Central memory CD8-positive, alpha-beta T cell (primary cell): ENCODE measurements around the gene PLD3.

ENCODE experiments used
- ATAC-seq: fragments of 150-1000 bp; cut with Tn5 transposase; replicated peaks from 2 replicates; pipeline ENCODE4 v1.10.0; 2022; ENCODE audit warnings: mild to moderate bottlenecking, moderate FRiP score, moderate number of reproducible peaks; ENCODE audit not compliant: poor library complexity, severe bottlenecking; ENCODE audit errors: extremely low read depth
- DNase-seq, 2 donors: peaks; one replicate each; pipeline ENCODE4 v3.0.0; 2021; ENCODE audit warnings: low spot score in 2 of 2
- H3K27ac Mint-ChIP-seq: one replicate; pipeline ENCODE4 v1.8.0; 2022; ENCODE audit warnings: low read depth, mild to moderate bottlenecking, moderate library complexity, mixed read lengths
- H3K27me3 Mint-ChIP-seq: one replicate; pipeline ENCODE4 v1.8.0; 2022; ENCODE audit warnings: mixed read lengths
- H3K36me3 Mint-ChIP-seq: one replicate; pipeline ENCODE4 v1.8.0; 2022; ENCODE audit warnings: mild to moderate bottlenecking, moderate library complexity, mixed read lengths; ENCODE audit not compliant: insufficient read depth
- H3K4me1 Mint-ChIP-seq: one replicate; pipeline ENCODE4 v1.8.0; 2022; ENCODE audit warnings: mixed read lengths
- H3K4me3 Mint-ChIP-seq: one replicate; pipeline ENCODE4 v1.8.0; 2022; ENCODE audit warnings: mild to moderate bottlenecking, moderate library complexity, mixed read lengths
- H3K9me3 Mint-ChIP-seq: one replicate; pipeline ENCODE4 v1.8.0; 2022; ENCODE audit warnings: mixed read lengths

PLD3 gene

GRCh38 chr19:40390084-40390742 lies 41.7 kb downstream of the PLD3 start, which contains the start of gene HIPK4:
HIPK4 (minus strand) TSS chr19:40390181; CDS start chr19:40389902, 279 bp downstream.
- H3K36me3 Mint-ChIP-seq, result peaks cover 2% of the 10 kb centered on the region
- no peak within 1 kb of the TSS for H3K27ac Mint-ChIP-seq
- no peaks in the 10 kb centered on the region for H3K9me3 Mint-ChIP-seq
- H3K4me3 Mint-ChIP-seq, result no peak within 1 kb of the TSS
- ATAC-seq, result no peak
- H3K27me3 Mint-ChIP-seq, result no peaks in the 10 kb centered on the region
- no peak for DNase-seq
- peaks cover 6% of the 10 kb centered on the region for H3K4me1 Mint-ChIP-seq

GRCh38 chr19:40392123-40392522 lies 43.6 kb downstream of the PLD3 start:
- H3K36me3 Mint-ChIP-seq, result peaks cover 2% of the 10 kb centered on the region
- DNase-seq (no peak), ATAC-seq (no peak)
- no peak overlapping the region for H3K4me3 Mint-ChIP-seq
- no peak overlapping the region for H3K27ac Mint-ChIP-seq
- no peaks in the 10 kb centered on the region for H3K9me3 Mint-ChIP-seq
- H3K4me1 Mint-ChIP-seq, result peaks cover 6% of the 10 kb centered on the region
- H3K27me3 Mint-ChIP-seq, result no peaks in the 10 kb centered on the region

- Mint-ChIP-seq H3K9me3 (no peaks in the 10 kb centered on the region), H3K27me3 (no peaks in the 10 kb centered on the region), H3K4me3 (no peak overlapping the region), H3K27ac (no peak overlapping the region), H3K4me1 (peaks cover 6% of the 10 kb centered on the region), H3K36me3 (peaks cover 2% of the 10 kb centered on the region)
- DNase-seq (no peak), ATAC-seq (no peak)
These were observed 44.5 kb downstream of the PLD3 start for GRCh38 chr19:40392894-40393517.

GRCh38 chr19:40393894-40394815 lies 45.7 kb downstream of the PLD3 start:
- ATAC-seq (no peak), DNase-seq (no peak)
- H3K9me3 Mint-ChIP-seq, result no peaks in the 10 kb centered on the region
- no peak overlapping the region for H3K27ac Mint-ChIP-seq
- H3K27me3 Mint-ChIP-seq, result no peaks in the 10 kb centered on the region
- no peak overlapping the region for H3K4me3 Mint-ChIP-seq
- peaks cover 10% of the 10 kb centered on the region for H3K4me1 Mint-ChIP-seq
- peaks cover 2% of the 10 kb centered on the region for H3K36me3 Mint-ChIP-seq

- DNase-seq (no peak), ATAC-seq (no peak)
- Mint-ChIP-seq H3K4me3 (no peak overlapping the region), H3K27me3 (no peaks in the 10 kb centered on the region), H3K9me3 (no peaks in the 10 kb centered on the region), H3K27ac (no peak overlapping the region), H3K36me3 (peaks cover 2% of the 10 kb centered on the region), H3K4me1 (peaks cover 14% of the 10 kb centered on the region)
These were observed 46.3 kb downstream of the PLD3 start for GRCh38 chr19:40394816-40395210.

GRCh38 chr19:40395956-40396355 lies 47.5 kb downstream of the PLD3 start:
- H3K9me3 Mint-ChIP-seq, result no peaks in the 10 kb centered on the region
- H3K36me3 Mint-ChIP-seq, result peaks cover 2% of the 10 kb centered on the region
- no peak for DNase-seq
- no peak for ATAC-seq
- no peak overlapping the region for H3K27ac Mint-ChIP-seq
- H3K4me1 Mint-ChIP-seq, result peaks cover 18% of the 10 kb centered on the region
- no peak overlapping the region for H3K4me3 Mint-ChIP-seq
- no peaks in the 10 kb centered on the region for H3K27me3 Mint-ChIP-seq

GRCh38 chr19:40396886-40397567 lies 48.5 kb downstream of the PLD3 start:
- DNase-seq, result no peak
- peaks cover 19% of the 10 kb centered on the region for H3K4me1 Mint-ChIP-seq
- no peaks in the 10 kb centered on the region for H3K9me3 Mint-ChIP-seq
- H3K36me3 Mint-ChIP-seq, result peaks cover 2% of the 10 kb centered on the region
- no peak for ATAC-seq
- H3K27ac Mint-ChIP-seq, result no peak overlapping the region
- H3K4me3 Mint-ChIP-seq, result no peak overlapping the region
- H3K27me3 Mint-ChIP-seq, result no peaks in the 10 kb centered on the region

GRCh38 chr19:40397568-40397906 lies 49.0 kb downstream of the PLD3 start:
- no peak overlapping the region for H3K4me3 Mint-ChIP-seq
- H3K27ac Mint-ChIP-seq, result no peak overlapping the region
- H3K9me3 Mint-ChIP-seq, result no peaks in the 10 kb centered on the region
- ATAC-seq (no peak), DNase-seq (no peak)
- H3K36me3 Mint-ChIP-seq, result peaks cover 2% of the 10 kb centered on the region
- no peaks in the 10 kb centered on the region for H3K27me3 Mint-ChIP-seq
- H3K4me1 Mint-ChIP-seq, result peaks cover 15% of the 10 kb centered on the region

- no peak overlapping the region for H3K4me3 Mint-ChIP-seq
- no peaks in the 10 kb centered on the region for H3K9me3 Mint-ChIP-seq
- peaks cover 2% of the 10 kb centered on the region for H3K36me3 Mint-ChIP-seq
- H3K27me3 Mint-ChIP-seq, result no peaks in the 10 kb centered on the region
- DNase-seq (no peak), ATAC-seq (peak; percentile 42)
- H3K27ac Mint-ChIP-seq, result no peak overlapping the region
- H3K4me1 Mint-ChIP-seq, result peaks cover 21% of the 10 kb centered on the region
These were observed 50.1 kb downstream of the PLD3 start for GRCh38 chr19:40398417-40399131.

GRCh38 chr19:40400559-40400958 lies 52.1 kb downstream of the PLD3 start:
- Mint-ChIP-seq H3K9me3 (no peaks in the 10 kb centered on the region), H3K4me1 (peaks cover 31% of the 10 kb centered on the region), H3K27ac (no peak overlapping the region), H3K4me3 (no peak overlapping the region), H3K36me3 (peaks cover 2% of the 10 kb centered on the region), H3K27me3 (no peaks in the 10 kb centered on the region)
- ATAC-seq (no peak), DNase-seq (no peak)

GRCh38 chr19:40403262-40403984 lies 54.9 kb downstream of the PLD3 start:
- H3K9me3 Mint-ChIP-seq, result no peaks in the 10 kb centered on the region
- no peak overlapping the region for H3K27ac Mint-ChIP-seq
- ATAC-seq (peak; percentile 69), DNase-seq (peak; percentile 54 to 61)
- peaks cover 3% of the 10 kb centered on the region for H3K36me3 Mint-ChIP-seq
- peaks cover 39% of the 10 kb centered on the region for H3K4me1 Mint-ChIP-seq
- peak overlapping the region; percentile 86 for H3K4me3 Mint-ChIP-seq
- no peaks in the 10 kb centered on the region for H3K27me3 Mint-ChIP-seq
